ENCODE results near the gene SAMD14.

DNA sequence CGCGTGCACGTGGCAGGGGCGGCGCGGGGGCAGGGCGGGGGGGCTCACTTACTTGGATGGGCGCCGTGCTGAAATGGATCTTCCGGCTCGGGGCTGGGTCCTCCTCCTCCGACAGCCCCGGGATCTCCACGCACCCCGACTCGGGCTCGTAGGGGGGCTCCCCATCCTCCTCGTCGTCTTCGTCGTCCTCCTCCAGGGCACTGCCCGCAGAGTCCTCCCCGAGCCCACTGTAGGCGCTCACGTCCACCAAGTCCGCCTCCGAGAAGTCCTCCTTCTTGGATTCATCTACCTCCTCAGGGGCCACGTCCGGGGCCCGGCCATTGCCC lies 19.1 kb upstream of the SAMD14 start:
- TF ChIP-seq, protein P1, sequence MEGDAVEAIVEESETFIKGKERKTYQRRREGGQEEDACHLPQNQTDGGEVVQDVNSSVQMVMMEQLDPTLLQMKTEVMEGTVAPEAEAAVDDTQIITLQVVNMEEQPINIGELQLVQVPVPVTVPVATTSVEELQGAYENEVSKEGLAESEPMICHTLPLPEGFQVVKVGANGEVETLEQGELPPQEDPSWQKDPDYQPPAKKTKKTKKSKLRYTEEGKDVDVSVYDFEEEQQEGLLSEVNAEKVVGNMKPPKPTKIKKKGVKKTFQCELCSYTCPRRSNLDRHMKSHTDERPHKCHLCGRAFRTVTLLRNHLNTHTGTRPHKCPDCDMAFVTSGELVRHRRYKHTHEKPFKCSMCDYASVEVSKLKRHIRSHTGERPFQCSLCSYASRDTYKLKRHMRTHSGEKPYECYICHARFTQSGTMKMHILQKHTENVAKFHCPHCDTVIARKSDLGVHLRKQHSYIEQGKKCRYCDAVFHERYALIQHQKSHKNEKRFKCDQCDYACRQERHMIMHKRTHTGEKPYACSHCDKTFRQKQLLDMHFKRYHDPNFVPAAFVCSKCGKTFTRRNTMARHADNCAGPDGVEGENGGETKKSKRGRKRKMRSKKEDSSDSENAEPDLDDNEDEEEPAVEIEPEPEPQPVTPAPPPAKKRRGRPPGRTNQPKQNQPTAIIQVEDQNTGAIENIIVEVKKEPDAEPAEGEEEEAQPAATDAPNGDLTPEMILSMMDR (IDR thresholded peaks at IDR 0.05): no peak
- TF ChIP-seq ZFX (IDR thresholded peaks at IDR 0.05; ENCODE audit: borderline replicate concordance): no peak

Data from 22Rv1 (cell line).